GM19043 (cell line): ENCODE data around the gene CAPN3.

ENCODE experiments used
- ATAC-seq: cut with Tn5 transposase; IDR thresholded peaks from one replicate; pipeline ENCODE4 v1.9.1; 2021; ENCODE audit warnings: low read depth; ENCODE audit not compliant: unreplicated experiment

CAPN3 gene

DNA sequence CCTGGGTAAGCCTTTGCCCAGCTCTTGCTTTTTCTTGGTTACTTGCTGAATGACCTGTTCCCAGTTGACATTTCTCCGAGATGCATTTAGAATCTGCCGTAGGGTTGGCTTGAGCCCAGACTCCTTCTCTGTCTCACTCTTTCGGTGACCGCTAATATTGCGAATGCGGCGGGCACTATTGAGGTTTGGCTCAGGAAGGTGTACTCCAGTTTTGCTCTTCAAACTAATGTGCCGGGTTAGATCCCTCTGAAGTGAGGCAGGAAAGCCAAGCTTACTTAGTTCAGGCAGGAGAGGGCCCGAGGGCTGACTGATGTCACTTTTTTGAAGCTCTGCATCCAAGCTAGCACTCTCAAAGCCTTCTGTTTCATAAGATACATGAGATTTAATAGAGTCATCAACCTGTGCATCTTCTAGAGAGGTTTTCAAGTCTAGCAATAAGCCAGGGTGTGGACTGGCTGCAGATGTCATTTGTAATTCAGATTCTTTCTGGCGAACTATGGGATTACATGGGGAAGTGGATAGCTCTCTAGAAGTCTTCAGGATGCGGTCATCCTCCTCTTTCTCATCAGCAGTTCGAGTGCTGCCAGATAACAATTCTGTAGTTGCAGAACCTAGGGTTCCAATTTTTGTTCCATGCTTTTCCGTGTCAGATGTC is 90.6 kb downstream of the CAPN3 start:
- ATAC-seq = no peak

DNA sequence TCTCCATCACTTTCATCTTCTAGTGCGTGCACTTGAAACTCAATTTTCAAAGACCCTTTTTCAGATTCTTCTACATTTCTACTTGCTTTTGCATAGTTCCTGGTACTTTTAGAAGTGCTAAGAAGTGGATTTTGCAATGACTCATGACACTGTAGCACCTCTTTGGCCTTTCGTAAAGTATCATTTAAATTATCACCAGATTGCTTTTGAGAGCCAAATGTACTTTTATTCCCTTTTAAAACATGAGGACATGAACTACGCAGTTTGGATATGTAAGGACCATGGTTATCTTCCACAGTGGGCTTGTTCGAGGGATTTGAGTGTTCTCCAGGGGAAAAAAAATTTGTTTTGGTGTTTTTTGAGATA is 91.1 kb downstream of the CAPN3 start:
- ATAC-seq = no peak

DNA sequence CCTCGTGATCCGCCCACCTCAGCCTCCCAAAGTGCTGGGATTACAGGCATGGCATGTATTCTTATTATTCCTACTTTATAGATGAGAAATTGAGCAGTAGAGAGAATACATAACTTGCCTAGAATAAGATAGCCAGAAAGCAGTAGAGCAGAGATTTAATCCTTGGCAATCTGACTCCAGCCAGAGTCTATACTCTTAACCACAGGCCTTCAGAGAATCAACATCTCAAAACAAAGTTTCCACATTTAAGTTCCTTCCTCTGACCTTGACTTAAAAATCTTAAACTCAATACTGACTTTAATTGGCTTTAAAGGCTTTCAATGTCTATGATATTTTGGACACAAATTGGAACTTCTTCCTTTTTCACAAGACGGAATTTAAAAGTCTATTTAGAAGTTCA is 94.5 kb downstream of the CAPN3 start:
- no peak for ATAC-seq

DNA sequence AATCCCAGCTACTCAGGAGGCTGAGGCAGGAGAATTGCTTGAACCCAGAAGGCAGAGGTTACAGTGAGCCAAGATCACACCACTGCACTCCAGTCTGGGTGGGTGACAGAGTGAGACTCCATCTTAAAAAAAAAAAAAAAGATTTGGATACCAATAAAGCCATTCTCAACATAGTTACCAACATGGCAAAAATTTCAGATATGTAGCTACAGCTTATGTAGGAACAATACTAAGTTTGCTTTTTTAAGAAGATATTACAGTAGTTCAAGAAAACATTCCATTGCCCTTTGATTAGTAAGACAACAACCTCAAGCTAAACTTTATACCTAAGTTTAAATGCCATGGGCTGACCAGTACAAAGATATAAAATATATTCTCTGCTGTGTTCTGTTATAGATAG is 97.2 kb downstream of the CAPN3 start:
- ATAC-seq = no peak

DNA sequence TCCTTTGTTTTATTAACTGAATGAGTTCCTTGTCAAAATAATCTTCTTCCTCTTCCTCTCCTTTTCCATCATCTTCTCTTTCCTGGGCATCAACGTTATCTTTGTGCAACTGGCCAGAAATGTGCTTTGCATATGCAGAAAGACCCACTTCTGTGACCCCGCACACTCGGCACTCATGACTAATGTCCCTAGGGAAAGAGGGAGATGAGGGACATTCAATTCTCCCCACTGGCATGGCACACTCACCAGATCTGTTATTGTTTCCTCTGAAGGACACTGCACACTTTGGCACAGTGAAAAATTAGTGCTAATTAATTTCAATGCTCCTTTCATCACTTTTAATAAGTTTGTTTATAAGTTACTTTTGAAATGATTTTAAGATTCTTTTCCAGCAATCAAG is 97.7 kb downstream of the CAPN3 start:
- no peak for ATAC-seq

DNA sequence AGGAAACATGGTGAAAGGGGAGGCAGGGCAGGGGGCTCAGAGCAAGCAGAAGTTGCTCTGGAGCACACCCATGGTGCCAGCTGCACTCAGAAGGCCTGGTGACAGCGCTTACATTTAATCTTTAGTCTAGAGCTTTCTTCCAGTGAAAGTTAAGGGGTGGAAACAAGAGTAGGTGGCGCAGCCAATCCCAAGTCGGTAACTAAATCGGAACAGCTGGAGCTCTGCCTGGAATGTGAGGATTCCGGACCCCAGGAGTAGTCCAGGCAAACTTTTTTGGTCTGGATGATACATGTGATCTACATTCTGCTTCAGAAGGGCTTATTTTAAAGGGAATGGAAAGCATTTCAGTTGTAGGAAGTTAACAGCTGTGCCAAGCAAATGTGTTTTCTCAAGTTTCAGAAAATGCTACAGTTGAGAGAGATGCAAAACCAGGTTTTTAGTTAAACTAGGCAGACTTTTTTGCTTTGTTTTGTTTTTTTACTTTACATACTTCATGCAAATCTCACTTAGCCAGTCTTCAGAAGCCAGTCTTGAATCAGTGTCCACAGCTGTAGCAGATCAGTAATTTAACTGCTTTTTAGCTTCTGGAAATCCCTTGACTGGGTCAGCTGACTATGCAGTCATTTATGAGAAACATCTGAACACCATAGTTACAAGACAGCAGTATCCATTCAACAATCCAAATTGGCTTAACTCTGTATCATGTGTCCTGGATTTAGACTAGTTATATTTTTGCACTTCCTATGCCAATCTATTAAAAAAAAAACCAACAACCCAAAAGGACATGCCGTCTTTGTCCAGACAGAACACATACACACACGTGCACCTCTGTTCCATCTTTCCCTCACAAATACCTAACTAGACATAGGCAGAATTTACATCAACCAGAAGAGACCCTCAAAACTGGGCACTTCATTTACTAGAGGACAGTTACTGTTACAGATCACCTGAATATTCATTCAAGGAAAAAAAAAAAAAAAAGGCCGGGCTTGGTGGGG is 98.4 kb downstream of the CAPN3 start:
- no peak for ATAC-seq

DNA sequence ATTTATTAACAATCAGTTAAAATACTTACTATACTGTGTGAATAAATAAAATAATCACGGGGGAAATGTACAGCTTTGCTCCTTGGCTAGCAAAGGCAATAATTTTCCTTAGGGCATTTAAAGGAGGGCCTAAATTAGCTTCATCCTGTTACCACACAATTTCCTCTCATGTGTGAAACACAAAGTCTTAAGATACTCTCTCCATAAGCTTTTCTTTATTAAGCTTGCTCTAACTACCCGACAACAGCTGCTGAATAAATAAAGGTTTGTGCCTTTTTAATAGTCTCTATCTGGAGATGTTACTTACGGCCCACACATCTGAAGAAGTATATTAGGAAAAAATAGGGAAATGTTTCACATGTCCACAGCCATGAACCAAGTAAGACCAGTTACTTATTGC is 102.0 kb downstream of the CAPN3 start:
- no peak for ATAC-seq
